ENCODE results near the gene CD82.

The CD82 gene

DNA sequence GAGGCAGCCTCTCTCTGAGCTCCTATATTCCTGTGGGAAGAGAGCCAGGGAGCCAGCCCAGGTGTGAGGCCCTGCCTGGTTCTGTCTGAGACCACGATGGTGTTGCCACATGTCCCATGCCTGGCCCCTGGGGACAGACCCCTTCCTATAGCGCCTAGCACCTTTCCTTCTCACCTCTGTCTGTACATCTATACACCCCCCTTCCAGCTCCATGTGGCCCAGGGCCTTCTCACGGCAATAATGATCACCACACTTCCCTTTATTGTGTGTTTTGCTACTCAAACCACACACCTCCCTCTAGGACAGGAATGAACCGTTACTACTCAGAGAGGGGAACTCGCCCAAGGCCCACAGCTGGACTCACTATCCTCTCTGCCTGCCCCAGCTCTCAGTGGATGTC lies 12.8 kb downstream of the CD82 start:
- no peak for DNase-seq

DNA sequence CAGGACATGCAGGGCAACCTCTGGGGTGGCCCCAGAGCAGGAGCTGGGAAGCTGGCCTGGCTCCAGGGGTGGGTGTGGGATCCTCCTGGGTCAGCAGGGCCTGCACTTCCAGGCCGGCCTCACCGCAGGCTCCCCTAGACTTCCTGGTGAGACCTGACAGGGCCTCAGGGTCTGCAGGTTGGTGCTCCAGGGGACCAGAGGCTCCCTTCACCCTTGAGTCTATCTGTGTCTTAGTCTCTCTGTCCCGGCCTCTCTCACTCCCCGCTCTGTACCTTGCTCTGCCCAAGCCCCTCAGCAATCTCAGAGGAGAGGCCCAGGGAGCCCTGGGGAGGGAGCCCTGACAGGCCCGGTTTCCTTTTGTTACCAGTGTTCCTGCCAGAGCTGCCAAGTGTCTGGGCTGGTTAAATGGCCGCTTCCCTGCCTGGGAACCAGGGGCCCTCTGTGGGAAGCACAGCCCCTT lies 13.9 kb downstream of the CD82 start:
- DNase-seq = no peak

DNA sequence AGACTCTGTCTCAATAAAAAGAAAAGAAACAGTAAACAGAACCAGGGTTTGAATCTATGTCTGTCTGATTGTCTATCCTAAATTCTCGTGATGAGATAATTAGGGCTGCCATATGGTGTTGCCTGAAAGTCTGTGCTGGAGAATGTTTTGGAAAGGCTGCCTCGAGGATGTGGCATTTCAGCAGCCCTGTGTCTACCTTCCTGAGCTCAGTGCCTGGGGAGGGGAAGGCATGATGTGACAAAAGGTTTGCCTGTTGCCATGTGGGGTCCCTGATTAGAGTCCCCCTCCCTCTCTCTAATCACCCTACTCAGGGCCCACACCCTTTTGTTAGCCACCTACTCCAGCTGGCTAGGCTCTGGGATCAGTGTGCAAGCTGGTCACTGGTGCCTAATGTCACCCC lies 15.2 kb downstream of the CD82 start:
- no peak for DNase-seq

DNA sequence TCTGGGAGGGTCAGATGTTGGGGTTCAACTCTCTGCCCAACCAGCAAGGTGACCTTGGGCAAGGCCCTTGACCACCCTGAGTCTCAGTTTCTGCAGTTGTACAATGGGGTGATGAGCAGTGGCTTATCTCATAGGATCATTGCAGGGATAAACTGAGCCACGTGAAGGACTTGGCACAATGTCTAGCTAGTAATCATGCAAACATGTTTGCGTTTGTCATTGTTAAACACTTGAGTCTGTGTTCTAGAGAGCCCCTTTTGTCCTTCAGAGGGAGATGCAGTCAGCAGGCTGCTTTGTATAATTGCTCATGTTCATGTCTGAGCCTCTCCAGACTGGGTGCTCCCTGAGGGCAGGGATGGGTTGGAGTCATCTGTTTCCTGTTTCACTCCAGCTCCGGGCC lies 15.8 kb downstream of the CD82 start:
- DNase-seq = no peak

DNA sequence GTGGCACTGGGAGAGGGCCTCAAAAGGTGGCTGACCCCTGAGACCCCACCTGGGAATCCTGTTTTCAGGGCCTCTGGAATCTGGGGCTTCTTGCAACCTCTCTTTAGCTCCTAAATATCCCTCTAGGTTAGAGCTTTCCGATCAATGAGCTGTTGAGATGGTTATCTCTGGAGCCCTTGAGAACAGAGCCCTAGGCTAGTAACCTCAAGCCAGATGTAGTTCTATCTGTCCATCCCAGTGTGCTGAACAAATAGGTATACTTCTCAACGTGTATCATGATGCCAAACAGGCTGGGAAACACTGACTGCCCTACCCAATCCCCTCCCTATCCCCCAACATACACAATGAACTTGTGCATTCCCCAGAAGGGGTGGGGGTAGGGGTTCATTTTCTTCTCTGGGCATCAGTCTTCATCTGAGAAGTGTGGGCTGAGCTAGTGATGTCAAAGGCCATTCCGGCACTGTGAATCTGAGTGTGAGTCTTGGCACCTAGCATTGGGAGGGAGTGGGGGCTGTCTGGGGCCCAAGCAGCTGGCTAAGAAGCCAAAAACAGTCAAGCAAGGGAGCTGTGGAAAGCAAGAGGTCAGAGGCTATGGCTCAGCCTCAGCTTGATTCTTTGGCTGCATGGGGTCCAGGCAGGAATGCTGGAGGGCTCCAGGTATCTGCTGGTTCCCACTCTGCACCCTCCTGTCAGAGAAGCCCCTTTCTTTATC lies 17.3 kb downstream of the CD82 start:
- no peak for DNase-seq

DNA sequence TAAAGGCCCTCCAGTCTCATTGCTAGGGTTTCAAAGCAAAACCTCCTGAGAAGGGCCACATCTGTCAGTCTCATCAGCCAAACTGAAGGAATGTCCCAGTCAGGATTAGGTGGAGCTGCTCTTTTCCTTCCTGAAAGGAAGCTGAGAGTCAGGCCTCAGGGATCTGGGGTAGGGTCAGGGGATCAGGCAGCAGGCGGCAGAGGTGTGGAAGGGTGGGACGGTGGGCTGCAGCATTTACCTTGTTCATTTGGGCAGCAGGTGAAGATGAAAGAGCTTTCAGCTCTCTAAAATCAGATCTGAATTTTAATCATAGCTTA lies 17.8 kb downstream of the CD82 start:
- DNase-seq = no peak

DNA sequence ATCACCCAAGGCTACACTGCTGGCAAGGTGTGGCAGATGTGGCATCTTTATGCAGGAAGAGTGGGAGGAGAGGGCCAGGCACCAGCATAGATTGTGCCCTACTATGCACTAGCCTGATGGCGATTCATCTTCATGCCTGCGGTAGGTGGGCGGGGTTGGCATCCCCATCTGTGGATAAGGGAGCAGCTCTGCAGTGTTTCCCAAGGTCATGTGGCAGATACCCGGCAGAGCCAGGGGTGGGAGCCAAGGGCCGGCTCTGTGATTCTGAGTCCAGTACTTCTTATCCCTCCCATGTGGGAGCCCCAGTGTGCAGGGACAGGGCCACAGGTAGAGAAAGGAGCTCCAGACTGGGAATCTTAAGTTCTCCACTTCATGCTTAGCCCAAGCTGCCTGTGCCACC lies 20.0 kb downstream of the CD82 start:
- no peak for DNase-seq

DNA sequence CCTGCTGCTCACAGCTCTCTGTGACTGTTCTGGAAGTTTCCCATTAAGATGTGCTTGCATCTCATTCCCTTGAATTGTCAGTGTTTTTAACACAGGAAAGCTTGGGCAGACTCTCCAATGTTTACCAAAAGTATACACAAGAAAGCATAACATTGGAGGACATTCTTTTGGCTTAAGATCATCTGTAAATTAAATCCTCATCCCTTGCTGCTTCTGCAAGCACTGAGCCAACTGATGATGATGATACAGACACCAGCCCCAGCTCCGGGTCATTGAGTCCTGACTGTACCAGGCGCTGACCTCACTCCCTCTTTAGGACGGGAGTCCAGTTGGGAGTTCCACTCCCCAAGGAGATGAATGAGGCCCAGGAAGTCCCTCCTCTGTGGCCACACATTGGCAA lies 23.8 kb downstream of the CD82 start:
- DNase-seq = no peak

DNA sequence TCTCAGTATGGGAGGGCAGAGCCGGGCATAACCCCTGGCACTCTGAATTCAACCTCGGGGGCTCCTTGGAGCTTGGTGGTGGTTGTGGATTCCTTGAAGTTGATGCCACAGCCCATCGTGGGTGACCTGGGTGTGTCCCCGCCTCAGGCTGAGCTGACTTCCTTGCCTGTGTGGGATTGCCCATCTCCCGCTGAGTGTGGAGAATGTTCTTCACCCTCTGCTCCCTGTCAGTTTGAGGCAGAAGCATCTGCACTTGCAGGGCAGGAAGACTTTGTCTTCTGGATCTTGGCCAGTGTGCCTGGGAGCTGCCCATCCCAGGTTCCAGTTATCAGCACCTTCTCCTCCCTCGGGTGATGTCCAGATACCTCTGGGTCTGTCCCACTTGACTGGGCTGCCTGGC lies 25.3 kb downstream of the CD82 start:
- no peak for DNase-seq

DNA sequence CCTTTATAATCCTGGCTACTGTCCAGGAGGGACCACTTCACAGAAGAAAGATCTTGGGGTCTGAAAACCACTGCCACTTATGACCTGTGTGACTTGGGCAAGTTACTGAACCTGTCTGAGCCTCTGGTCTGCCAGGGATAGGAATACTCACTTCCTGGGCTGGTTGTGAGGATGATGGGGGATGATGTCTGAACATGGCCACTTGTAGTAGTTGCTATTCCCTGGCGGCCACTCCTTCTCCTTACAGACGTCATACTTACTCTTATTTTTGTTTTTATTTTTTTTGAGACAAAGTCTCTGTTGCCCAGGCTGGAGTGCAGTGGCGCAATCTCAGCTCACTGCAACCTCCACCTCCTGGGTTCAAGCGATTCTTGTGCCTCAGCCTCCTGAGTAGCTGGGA lies 26.1 kb downstream of the CD82 start:
- DNase-seq = no peak

DNA sequence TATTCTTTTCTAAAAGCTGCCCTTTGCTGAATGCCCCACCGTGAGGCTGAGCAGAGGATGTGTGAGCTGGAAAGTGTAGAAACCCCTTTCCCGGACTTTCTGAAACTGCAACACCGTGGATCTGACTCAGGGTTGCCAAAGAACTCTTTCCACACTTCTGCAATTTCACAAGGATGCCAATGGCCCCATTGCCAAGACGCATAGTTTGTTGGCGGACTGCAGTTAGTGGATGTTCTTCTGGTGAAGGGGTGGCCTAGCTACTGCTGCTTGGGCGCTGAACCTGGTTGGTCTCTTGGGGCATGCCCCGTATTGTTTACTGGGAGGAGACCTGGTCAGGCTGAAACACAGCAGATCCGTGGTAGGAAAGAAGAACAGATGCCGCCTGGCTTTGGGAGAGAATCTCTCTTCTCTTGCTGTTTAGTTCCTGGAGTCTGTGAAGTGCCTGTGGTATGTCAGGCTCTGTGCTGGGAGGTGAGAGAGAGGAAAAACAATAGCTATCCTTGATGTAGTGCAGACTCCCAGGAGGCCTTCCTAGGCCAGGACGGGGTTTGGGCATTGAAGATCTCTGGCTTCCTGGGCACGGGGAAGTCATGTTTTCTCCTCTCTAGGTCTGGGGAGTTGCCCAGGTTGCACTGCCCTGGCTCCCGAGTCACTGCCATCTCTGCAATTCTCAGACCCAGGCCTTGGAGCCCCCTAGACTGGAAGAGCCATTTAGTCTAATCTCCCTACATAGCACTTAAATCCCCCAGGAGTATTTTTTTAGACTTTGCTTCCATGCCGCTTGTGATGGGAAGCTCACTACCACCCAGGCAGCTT lies 26.9 kb downstream of the CD82 start:
- no peak for DNase-seq

DNA sequence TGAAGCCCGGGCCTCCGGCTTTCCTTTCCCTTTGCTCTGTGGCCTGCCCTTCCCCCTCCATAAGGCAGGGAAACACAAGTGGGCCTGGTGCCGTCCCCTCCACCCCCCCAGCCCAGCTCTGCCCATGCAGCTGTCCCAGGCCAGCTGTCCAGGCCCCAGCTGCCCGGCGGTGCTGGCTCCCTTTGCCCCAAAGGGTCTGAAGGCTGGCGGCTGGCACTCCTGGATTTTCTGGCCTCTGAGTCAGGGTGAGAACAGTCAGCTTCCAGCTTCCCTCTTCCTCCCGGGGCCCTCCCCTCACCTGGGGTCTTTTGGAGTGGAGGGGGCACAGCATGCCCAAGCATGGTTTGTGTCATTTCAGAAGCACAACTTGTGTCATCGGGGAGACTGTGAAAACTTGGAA lies 27.8 kb downstream of the CD82 start:
- no peak for DNase-seq

DNA sequence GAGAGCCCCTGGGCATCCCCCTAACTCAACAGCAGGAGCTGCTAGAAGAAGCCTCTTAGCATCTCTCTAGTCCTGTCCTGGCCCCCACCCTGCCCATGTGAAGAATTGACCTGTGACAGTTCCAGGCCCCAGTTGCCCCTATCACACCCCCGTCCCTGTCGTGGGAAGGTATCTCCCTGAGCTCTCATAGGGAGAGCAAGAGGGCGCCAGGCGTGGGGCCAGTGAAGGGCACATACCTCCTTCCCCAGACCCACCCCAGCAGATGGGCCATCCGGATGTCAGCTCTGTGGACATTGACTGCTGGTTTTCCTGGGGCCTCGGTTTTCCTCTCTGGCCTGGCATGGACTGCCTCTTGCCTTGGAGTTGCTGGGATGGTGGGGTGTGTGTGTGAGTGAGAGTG lies 29.5 kb downstream of the CD82 start:
- no peak for DNase-seq

DNA sequence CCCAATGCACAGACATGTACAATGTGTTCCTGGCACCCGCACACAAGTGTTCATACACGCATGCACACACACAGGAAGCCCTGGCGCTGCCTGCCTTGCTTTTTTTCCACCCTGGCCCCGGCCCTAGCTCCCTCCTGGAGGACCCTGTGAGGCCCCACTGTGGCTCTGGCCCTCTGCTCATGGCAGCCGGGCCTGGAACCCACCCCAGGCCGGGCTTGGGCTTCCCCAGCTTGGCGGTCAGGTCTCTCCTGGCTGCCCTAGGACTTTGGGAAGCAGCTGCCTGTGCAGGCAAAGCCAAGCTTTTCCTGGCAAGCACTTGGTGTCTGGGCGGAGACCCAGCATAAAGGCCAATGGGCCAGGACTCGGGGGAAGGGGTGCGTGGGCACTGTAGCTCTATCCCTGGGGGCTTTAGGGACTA lies 30.5 kb downstream of the CD82 start:
- DNase-seq = no peak

DNA sequence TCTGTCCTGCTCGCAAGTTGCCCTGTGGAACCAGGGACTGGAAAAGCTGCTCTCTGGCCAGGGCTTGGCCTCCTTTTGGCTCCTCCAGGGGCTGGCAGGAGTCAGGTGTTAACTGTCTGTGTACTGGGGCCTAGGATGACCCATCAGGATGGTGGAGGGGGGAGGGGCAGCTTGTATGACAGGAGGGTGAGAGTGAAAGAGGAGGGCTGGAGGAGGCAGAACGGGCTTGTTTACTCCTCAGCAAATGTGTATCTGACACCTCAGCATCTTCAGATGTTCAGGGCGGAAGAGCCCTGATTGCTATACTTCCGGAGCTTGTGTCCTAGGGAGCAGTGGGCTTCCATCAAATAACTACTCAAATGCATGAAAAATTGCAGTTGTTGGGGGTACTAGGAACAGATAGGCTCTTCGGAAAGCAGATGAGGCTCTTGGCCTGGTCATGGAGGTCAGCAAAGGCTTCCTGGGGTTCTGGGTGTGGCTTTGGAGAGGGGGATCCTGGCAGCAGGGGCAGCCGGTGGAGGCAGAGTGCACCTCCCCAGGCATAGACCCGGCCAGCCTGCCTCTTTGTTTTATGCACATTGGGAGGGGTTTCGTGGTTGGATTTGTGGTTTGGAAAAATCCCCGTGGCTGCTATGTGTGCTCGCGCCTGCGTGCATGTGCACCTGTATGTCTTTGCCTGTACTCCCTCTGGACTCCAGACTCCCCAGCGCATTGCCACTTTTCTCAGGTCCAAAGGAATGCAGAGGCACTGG lies 31.2 kb downstream of the CD82 start:
- DNase-seq = peak; percentile 78

DNA sequence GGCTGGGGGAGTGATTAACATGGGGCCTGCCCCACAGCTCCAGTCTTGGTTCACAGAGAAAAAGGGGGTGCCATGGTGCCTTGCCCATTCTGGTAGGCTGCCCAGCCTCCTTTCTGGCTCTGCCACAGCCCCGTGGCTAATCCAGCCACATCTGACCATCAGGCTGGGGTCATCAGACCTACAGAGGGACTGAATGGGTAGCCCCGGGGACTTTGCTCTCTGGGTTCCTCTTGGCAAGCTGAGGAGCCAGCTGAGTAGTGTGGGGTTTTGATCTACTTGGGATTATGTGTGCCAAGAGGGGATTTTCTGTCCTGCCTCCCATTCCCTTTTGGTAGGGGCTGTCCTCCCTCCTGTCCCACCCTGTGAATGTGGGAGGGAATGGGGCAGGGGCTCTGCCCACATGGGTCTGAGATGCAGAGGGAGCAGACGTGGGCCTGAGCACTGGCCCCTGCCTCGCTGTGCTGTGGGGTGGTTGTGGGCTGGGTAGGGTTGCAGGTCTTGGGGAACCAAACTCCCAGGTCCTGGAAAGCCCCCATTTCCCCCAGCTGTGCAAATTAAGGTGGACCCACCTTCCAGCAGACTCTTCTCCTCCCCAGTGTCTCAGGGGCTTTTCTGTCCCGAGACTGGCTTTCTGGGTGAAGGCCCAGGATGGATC lies 32.0 kb downstream of the CD82 start:
- no peak for DNase-seq

DNA sequence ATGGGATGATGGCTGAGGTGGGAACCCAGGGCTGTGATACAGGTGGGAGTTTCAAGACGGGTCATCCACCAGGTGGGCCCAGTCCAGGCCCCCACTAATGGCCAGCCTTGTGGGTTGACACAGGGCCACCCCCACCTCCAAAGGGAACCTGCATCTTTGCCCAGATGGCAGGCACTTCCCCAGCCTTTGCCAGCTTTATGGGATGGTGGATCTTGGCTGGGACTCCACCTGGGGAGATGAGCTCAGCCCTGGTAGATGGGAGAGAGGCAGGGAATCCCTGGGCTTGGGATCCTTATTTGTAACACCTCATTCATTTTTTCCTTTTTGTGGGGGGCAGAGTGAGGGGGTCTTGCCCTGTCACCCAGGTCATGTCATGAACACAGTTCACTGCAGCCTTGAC lies 33.4 kb downstream of the CD82 start:
- no peak for DNase-seq

DNA sequence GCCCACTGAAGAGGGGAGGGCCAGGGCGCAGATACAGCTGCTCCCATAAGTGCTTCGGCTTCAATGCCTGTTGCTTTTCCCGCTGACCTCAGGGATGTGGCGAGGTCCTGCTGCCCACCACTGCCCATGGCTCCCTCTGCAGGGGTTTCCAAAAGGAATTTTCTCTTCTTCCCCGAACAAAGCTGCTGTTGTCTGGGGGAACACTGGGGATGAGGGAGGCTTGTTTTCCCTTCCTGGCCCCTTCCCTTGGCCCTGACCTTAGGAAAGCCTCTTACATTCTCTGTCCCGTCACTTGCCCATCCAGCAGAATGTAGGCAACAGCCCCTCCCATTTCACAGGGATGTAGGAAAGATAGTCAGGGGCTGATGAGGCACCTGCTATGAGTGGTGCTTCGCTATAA lies 34.8 kb downstream of the CD82 start:
- no peak for DNase-seq

DNA sequence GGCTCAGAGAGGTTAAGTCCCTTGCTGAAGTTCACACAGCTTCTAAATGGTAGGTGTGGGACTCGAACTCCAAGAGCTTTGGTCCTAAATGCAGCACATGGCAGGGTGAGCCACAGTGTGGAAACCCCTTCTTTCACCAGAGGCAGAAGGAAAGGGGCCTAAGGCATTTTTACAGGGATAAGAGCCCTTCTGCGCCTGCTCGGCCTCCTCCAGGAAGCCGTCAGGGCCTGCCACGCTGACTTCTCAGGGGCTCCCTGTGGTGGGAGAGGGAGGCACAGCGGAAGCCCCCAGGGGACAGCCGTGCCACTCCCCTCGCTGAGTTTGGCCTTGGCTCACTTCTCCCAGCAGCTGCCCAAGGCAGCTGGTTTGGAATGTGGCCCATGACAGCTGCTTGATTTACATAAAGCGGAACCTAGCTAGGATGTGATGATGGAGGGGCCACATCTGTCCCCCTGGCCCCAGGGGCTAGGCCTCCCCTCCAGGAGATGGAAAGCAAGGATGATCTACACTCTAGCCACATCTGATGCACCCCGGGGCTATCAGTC lies 35.4 kb downstream of the CD82 start:
- no peak for DNase-seq

DNA sequence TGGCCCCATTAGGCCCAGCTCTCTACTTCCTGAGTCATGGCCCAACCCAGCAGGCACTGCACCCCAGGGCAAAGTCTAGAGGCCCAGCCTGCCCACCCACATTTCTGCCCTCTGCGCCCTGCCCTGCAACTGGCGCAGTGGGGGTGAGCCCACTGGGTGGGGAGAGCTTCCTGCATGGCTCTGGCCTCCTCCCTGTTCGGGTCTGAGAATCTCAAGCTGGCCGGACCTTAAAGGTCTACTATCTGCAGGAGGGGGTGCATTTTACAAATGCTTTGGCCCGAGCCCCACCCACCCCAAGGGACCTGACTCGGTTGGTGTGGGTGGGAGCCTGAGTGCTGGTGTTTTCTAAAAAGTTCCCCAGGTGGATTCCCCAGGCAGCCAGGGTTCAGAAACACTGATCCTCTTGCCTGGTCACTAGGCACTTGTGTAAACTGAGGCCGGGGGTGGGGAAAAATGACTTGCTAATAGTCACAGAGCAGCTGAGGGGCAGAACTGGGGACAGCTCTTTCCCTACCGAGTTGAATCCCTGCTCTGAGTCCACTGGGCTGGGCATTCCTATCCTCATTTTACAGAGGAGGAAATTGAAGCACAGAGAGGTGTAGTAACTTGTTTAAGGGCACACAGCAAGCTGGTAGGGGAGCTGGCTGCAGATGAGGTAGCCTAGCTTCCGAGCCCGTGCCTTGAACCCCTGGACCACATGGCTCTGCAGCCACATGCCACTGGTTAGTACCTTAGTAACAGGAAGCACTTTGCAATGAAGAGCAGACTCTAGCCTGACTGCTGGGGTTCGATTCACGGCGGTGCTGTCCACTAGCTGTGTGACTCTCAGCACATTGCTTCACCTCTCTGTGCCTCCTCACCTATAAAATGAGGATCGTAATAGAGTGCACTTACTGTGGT lies 36.3 kb downstream of the CD82 start:
- DNase-seq = no peak

DNA sequence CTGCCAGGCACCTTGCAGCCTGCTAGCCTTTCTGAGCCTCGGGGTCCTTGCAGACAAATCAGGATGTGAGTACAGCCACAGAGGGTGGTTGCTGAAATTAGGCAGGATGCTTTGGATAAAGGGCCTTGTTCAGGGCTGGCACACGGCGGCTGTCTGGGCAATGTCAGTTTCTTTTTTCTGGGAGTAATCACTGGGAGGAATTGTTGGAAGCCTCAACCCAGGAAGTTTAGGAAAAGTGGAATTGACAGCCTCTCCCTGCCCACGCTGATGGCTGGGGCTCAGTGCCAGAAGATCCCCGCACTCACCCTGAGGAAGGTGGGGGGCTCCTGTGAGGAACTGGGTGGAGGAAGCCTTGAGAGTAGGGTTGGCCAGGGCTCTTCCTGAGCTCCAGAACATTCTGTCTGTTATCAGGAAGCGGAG lies 37.4 kb downstream of the CD82 start:
- no peak for DNase-seq

DNA sequence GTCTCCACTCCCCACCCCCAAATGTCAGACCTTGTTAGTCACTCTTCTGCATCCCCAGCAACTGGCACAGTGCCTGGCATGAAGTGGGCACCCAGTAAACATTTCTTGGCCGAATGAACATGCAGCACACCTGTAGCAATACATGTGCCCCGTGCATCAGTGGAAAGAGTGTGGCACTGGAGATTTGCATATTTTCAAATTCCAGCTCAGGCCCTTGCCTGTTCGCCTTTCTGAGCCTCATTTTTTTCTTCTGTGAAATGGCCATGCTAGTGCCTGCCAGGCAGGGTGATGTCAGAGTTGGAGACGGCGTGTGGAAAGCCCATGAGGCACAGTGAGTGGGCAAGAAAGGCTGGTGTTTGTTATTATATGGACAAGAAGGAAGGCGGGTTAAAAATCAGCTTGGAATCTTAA lies 38.7 kb downstream of the CD82 start:
- DNase-seq = no peak
